ENCODE results near the gene VPS8.

DNA sequence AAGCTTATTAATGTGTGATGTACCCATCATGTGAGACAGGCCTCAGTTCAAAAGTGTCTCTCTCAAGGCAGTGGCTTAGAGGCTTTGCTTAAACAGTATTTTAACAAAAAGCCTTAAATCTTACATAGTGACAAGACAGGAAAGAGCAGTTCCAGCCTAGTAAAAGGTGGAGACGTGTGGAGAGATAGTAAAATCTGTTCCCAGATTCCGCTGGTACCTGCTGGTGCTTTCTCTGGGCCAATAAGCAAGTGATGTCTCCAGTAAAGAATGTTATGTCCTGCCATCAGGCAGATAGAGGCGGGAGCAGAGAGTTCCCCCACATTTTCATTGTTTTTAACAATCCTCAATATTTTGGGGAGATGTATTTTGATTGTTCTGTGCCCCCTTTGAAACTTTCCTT lies 135.0 kb downstream of the VPS8 start:
- TF ChIP-seq BHLHE40 (IDR thresholded peaks at IDR 0.05; ENCODE audit: borderline replicate concordance), result no peak
- TF ChIP-seq ELF4 (IDR thresholded peaks at IDR 0.05), result no peak
- no peak for TF ChIP-seq FOXM1 (IDR thresholded peaks at IDR 0.05; ENCODE audit: borderline replicate concordance)
- TF ChIP-seq L3MBTL2 (conservative IDR thresholded peaks at IDR 0.05), result no peak
- TF ChIP-seq SP1 (IDR thresholded peaks at IDR 0.05), result no peak
- no peak for TF ChIP-seq HDGF (IDR thresholded peaks at IDR 0.05; ENCODE audit: borderline replicate concordance)
- TF ChIP-seq CTBP1 (IDR thresholded peaks at IDR 0.05; ENCODE audit: borderline replicate concordance), result no peak
- no peak for TF ChIP-seq ZNF384 (IDR thresholded peaks at IDR 0.05)
- no peak for TF ChIP-seq SUZ12 (IDR thresholded peaks at IDR 0.05)
- TF ChIP-seq FOXA1 (IDR thresholded peaks at IDR 0.05), result no peak
- TF ChIP-seq LEF1 (IDR thresholded peaks at IDR 0.05; ENCODE audit: borderline replicate concordance), result no peak

Data from HEK293T (cell line).